Activated CD8-positive, alpha-beta memory T cell treated with anti-CD3 and anti-CD28 coated beads for 36 hours (primary cell): ENCODE results near the gene TSHZ2. TPM values are rescaled to one million over a fixed set of nuclear protein-coding genes. Genes with fewer than 3 reads are reported as not detected.
"Not testable (repeated sequence)": the region's sequence is repeated elsewhere in the genome, so short reads cannot be mapped to it uniquely, and the experiment has no call there.

Source experiments
- CTCF ChIA-PET: fragments of 350-600 bp; sonication (Branson Sonifier 250); formaldehyde crosslinking; loops from one replicate; lab custom pipeline; 2021; ENCODE audit warnings: antibody characterized with exemption; lab: Charles Lee
- POLR2A ChIA-PET: fragments of 350-600 bp; sonication (Branson Sonifier 250); formaldehyde crosslinking; loops from one replicate; lab custom pipeline; 2021; ENCODE audit warnings: antibody characterized with exemption; lab: Charles Lee
- total RNA-seq, 2 experiments: library from RNA; stranded (reverse); gene quantifications; one replicate each; pipeline ENCODE4 v1.2.3, GENCODE V29; 2021

The TSHZ2 gene
- total RNA-seq, 2 experiments from 2014 or later: 0.76 to 1.4 TPM

- ChIA-PET POLR2A (no interaction called here), CTCF (no interaction called here)
Measured at GRCh38 chr20:53394433-53394832, 422.3 kb downstream of the TSHZ2 start.

GRCh38 chr20:53395188-53395923 is 423.2 kb downstream of the TSHZ2 start:
- ChIA-PET POLR2A (no interaction called here), CTCF (no interaction called here)

GRCh38 chr20:53399083-53399482 is 426.9 kb downstream of the TSHZ2 start:
- CTCF ChIA-PET: no interaction called here

GRCh38 chr20:53399592-53400335 is 427.6 kb downstream of the TSHZ2 start:
- CTCF ChIA-PET: no interaction called here
- POLR2A ChIA-PET: no interaction called here

More at GRCh38 chr20:53399083-53399482, 426.9 kb downstream of the TSHZ2 start:
- POLR2A ChIA-PET: no interaction called here

- POLR2A ChIA-PET: no interaction called here
- CTCF ChIA-PET: no interaction called here
Measured at GRCh38 chr20:53402233-53403005, 430.3 kb downstream of the TSHZ2 start.

- POLR2A ChIA-PET: no interaction called here
- CTCF ChIA-PET: no interaction called here
Measured at GRCh38 chr20:53403029-53403428, 430.9 kb downstream of the TSHZ2 start.

- ChIA-PET POLR2A (no interaction called here), CTCF (no interaction called here)
Measured at GRCh38 chr20:53405139-53405538, 433.0 kb downstream of the TSHZ2 start.

GRCh38 chr20:53406580-53406979 is 434.4 kb downstream of the TSHZ2 start:
- ChIA-PET CTCF (no interaction called here), POLR2A (no interaction called here)

- CTCF ChIA-PET: no interaction called here
- POLR2A ChIA-PET: no interaction called here
Measured at GRCh38 chr20:53408691-53409446, 436.7 kb downstream of the TSHZ2 start.

- ChIA-PET CTCF (no interaction called here), POLR2A (no interaction called here)
Measured at GRCh38 chr20:53409447-53409717, 437.2 kb downstream of the TSHZ2 start.

GRCh38 chr20:53411129-53411528 is 439.0 kb downstream of the TSHZ2 start:
- ChIA-PET CTCF (no interaction called here), POLR2A (interaction anchor here (0.7 kb wide), 1 partner anchor 343 kb away, joined by 8 read pairs; no protein-coding TSS in a partner anchor)

- POLR2A ChIA-PET: no interaction called here
Measured at GRCh38 chr20:53411891-53412290, 439.7 kb downstream of the TSHZ2 start.

GRCh38 chr20:53412577-53413185 is 440.5 kb downstream of the TSHZ2 start:
- ChIA-PET POLR2A (no interaction called here), CTCF (interaction anchor here (1.3 kb wide), 1 partner anchor 135 kb away, joined by 3 read pairs; no protein-coding TSS in a partner anchor)

More at GRCh38 chr20:53411891-53412290, 439.7 kb downstream of the TSHZ2 start:
- CTCF ChIA-PET: no interaction called here

GRCh38 chr20:53413186-53413631 is 441.1 kb downstream of the TSHZ2 start:
- CTCF ChIA-PET: interaction anchor here (1.3 kb wide), 1 partner anchor 135 kb away, joined by 3 read pairs; no protein-coding TSS in a partner anchor
- POLR2A ChIA-PET: no interaction called here

- CTCF ChIA-PET, POLR2A ChIA-PET: not testable (repeated sequence)
Measured at GRCh38 chr20:53413845-53414244, 441.7 kb downstream of the TSHZ2 start.

- ChIA-PET CTCF (no interaction called here), POLR2A (no interaction called here)
Measured at GRCh38 chr20:53419693-53420460, 447.7 kb downstream of the TSHZ2 start.

- POLR2A ChIA-PET: no interaction called here
Measured at GRCh38 chr20:53421343-53421742, 449.2 kb downstream of the TSHZ2 start.

GRCh38 chr20:53422039-53422438 is 449.9 kb downstream of the TSHZ2 start:
- POLR2A ChIA-PET: no interaction called here
- CTCF ChIA-PET: no interaction called here

More at GRCh38 chr20:53421343-53421742, 449.2 kb downstream of the TSHZ2 start:
- CTCF ChIA-PET: no interaction called here
